K562 (cell line): Measurements from ENCODE around the gene ABHD10. TPM values are rescaled to one million over a fixed set of nuclear protein-coding genes. Genes with fewer than 3 reads are reported as not detected.

ENCODE experiments used
- ATAC-seq: fragments of 200-7000 bp; cut with Tn5 transposase; 3 replicates; pipeline ENCODE4 v1.9.1; 2020; ENCODE audit warnings: moderate library complexity
- BruUV-seq: library from RNA; stranded (reverse); fragments of 400-500 nt; replicated peaks from 2 replicates; lab custom pipeline; 2021; lab: Mats Ljungman, UMichigan
- CTCF ChIA-PET: fragments of 300-600 bp; formaldehyde crosslinking; extraction: SDS; loops from one replicate; lab custom pipeline; 2021; ENCODE audit warnings: low intra/inter-chr PET ratio; lab: Yijun Ruan, JAX
- POLR2A ChIA-PET: fragments of 300-600, 350-650 bp; sonication (Branson Sonifier 250); formaldehyde crosslinking; extraction: SDS; loops from one replicate; lab custom pipeline; 2021; ENCODE audit warnings: antibody characterized with exemption, inconsistent platforms; lab: Yijun Ruan, JAX
- DNase-seq, 4 experiments: peaks; one replicate each; pipeline versions ENCODE4 v3.0.0 to v3.0.0-alpha.2; 2011 to 2018; ENCODE audit warnings: low spot score in 3 of 4, mixed read lengths in 3 of 4; ENCODE audit errors: extremely low read depth in 1 of 4
- FAIRE-seq: peaks from 2 replicates; lab custom pipeline; 2011; peaks lifted over from hg19 to GRCh38; lab: Jason Lieb, UNC
- H2AFZ ChIP-seq: 2 replicates; pipeline ENCODE4 v1.6.0; 2011; ENCODE audit warnings: low read depth, low read length, control low read depth, inconsistent platforms
- H3K27ac ChIP-seq: fragments of 200-600 bp; 3 replicates; pipeline ENCODE4 v1.8.0; 2011; ENCODE audit warnings: low read depth, mild to moderate bottlenecking, control low read depth, inconsistent platforms, low read length, moderate library complexity, mixed read lengths; ENCODE audit errors: extremely low read depth
- H3K27me3 ChIP-seq, 2 experiments: fragments of 300-600 bp in 1 of 2; 2 replicates in 1 of 2; 3 replicates in 1 of 2; pipeline versions ENCODE4 v1.6.0 to v1.8.0; 2011; ENCODE audit warnings: inconsistent platforms in 2 of 2, low read length in 2 of 2, mild to moderate bottlenecking in 1 of 2, mixed read lengths in 1 of 2, moderate library complexity in 1 of 2; ENCODE audit not compliant: control insufficient read depth in 2 of 2, insufficient read depth in 2 of 2
- H3K36me3 ChIP-seq: fragments of 300-600 bp; 3 replicates; pipeline ENCODE4 v1.8.0; 2011; ENCODE audit warnings: mild to moderate bottlenecking, low read length, inconsistent platforms; ENCODE audit not compliant: control insufficient read depth, insufficient read depth
- H3K4me1 ChIP-seq, 2 experiments: fragments of 200-600 bp in 1 of 2; replicated peaks in 1 of 2; 2 replicates in 1 of 2; 3 replicates in 1 of 2; pipeline versions ENCODE4 v1.5.1 to v1.8.0; 2011; ENCODE audit warnings: inconsistent platforms in 2 of 2, low read length in 2 of 2, mild to moderate bottlenecking in 1 of 2, mixed read lengths in 1 of 2, moderate library complexity in 1 of 2; ENCODE audit not compliant: control insufficient read depth in 2 of 2, insufficient read depth in 2 of 2
- H3K4me2 ChIP-seq: 2 replicates; pipeline ENCODE4 v1.6.1; 2011; ENCODE audit warnings: low read length, control low read depth, inconsistent platforms, mixed read lengths; ENCODE audit not compliant: insufficient read depth
- H3K4me3 ChIP-seq: fragments of 200-600 bp; sonication (generic), shearing (Covaris generic); 2 replicates; pipeline ENCODE4 v1.5.1; 2016; ENCODE audit warnings: control low read depth, inconsistent platforms
- H3K79me2 ChIP-seq: fragments of 200-600 bp; 3 replicates; pipeline ENCODE4 v1.8.0; 2011; ENCODE audit warnings: low read length, inconsistent platforms; ENCODE audit not compliant: control insufficient read depth, insufficient read depth
- H3K9ac ChIP-seq, 2 experiments: 2 replicates each; pipeline versions ENCODE4 v1.6.0 to v1.6.1; 2011; ENCODE audit warnings: low read depth in 2 of 2, low read length in 2 of 2, control low read depth in 1 of 2, inconsistent platforms in 1 of 2, mild to moderate bottlenecking in 1 of 2, mixed read lengths in 1 of 2; ENCODE audit not compliant: insufficient read depth in 1 of 2
- H3K9me1 ChIP-seq: one replicate; pipeline ENCODE4 v1.6.0; 2011; ENCODE audit warnings: inconsistent platforms, mild to moderate bottlenecking, low read length, moderate library complexity; ENCODE audit not compliant: control insufficient read depth, insufficient read depth
- H3K9me3 ChIP-seq: replicated peaks from 2 replicates; pipeline ENCODE4 v1.5.1; 2011; ENCODE audit warnings: low read depth, low read length, inconsistent platforms; ENCODE audit not compliant: control insufficient read depth, insufficient read depth
- H4K20me1 ChIP-seq: replicated peaks from 2 replicates; pipeline ENCODE4 v1.6.1; 2011; ENCODE audit warnings: low read length, inconsistent platforms, mixed read lengths; ENCODE audit not compliant: control insufficient read depth, insufficient read depth
- ZNF436 ChIP-seq: fragments of 250-450, 450-650 bp; sonication (Bioruptor Pico); formaldehyde crosslinking; IDR thresholded peaks from 2 replicates; pipeline ENCODE4 v1.7.0; 2020; ENCODE audit warnings: mild to moderate bottlenecking
- WGBS: fragments of 100-300 bp; shearing (Covaris generic); methylation state at CpG from one replicate; pipeline ENCODE4 v1.1.6; 2016; ENCODE audit warnings: low coverage, mixed read lengths; ENCODE audit not compliant: insufficient coverage; ENCODE audit errors: missing lambda C conversion rate; 5-methylcytosine and 5-hydroxymethylcytosine counted together
- in situ Hi-C: fragments of 300-500 bp; cut with MboI; formaldehyde crosslinking; loops from 4 replicates; pipeline ENCODE4 v1.15.0; 2018; ENCODE audit warnings: inconsistent platforms, mixed read lengths
- intact Hi-C: fragments of 100-400 bp; cut with micrococcal nuclease; formaldehyde crosslinking; loops from 2 replicates; pipeline ENCODE4 v1.14.2; 2022
- polyA plus RNA-seq, 8 experiments: library from polyadenylated mRNA; depleted of rRNA in 4 of 8; stranded (reverse) in 5 of 8; unstranded in 3 of 8; fragments of >200 nt; fragmentation: Nextera tagmentation in 2 of 8; fragmentation: Illumina TruSeq in 1 of 8; extraction: Ambion mirVana in 2 of 8; extraction: Trizol in 1 of 8; gene quantifications; 2 replicates each; pipeline versions ENCODE4 v1.2.1 to v1.2.3, GENCODE V29; 2011 to 2014; ENCODE audit warnings: inconsistent platforms in 1 of 8, missing spikeins in 1 of 8
- total RNA-seq, 7 experiments: library from RNA; depleted of rRNA in 6 of 7; stranded (reverse); fragments of >200 nt in 6 of 7; fragmentation: Illumina TruSeq in 2 of 7; extraction: Trizol in 2 of 7; gene quantifications; 2 replicates each; pipeline versions ENCODE4 v1.2.1 to v1.2.3, GENCODE V29; 2011 to 2021; ENCODE audit warnings: low replicate concordance in 1 of 7
- TF ChIP-seq, protein P1 (sequence below): fragments of 450-650 bp; IDR thresholded peaks from 2 replicates; pipeline ENCODE4 v1.6.1; 2017; ENCODE audit warnings: antibody characterized with exemption
- TF ChIP-seq, protein P2 (sequence below): fragments of 250-450 bp; sonication (Bioruptor Pico); IDR thresholded peaks from 2 replicates; pipeline ENCODE4 v1.8.0; 2021; ENCODE audit warnings: moderate library complexity, mild to moderate bottlenecking, inconsistent platforms

ABHD10 gene
- total and polyA plus RNA-seq, 9 of the 15 experiments (the other 6 are each of a cell fraction or from before 2014, with no cell fraction given) = 6.1 to 29.5 (median 11.5) TPM

DNA sequence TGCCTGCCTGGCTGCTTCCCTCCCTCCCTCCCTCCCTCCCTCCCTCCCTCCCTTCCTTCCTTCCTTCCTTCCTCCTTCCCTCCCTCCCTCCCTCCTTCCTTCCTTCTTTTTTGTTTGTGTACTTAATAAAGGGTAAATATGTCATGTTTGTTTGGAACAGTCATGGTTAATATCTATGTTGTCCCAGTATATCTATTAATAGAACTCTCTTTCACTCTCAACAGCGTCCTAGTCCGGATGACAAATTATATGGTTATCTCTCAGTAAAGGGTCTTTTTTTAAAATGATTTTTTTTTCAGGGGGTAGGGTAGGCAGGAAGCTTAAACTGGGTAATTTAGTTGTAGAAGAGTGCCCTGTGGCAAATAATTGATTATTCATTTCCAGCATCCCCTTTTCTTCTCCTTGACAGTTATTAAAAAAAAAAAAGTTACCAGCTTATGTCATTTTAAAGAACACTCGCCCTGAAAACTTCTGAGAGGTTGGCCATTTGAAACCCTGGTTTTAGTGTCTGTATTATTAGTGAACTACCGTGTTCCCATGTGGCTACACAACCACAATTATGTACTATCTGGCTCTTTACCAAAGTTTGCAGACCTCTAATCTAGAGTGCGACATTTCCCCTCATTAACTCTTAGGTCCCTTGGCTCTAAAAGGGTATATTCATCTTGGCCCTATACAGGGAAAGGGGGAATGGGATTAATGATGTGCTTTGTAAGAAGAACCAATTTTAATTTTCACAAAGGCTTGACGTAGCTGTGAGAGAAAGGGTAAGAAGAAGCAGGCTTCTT lies 33.6 kb downstream of the ABHD10 start:
- CTCF ChIA-PET = no interaction called here
- intact Hi-C loops (loop anchor here (10.0 kb wide), 1 partner anchor 118 kb away; no protein-coding TSS in a partner anchor), in situ Hi-C loops (no loop called here)
- H3K9me1 ChIP-seq = no peaks in the 10 kb centered on the region
- POLR2A ChIA-PET = no interaction called here
- H3K4me3 ChIP-seq = no peak overlapping the region
- no peaks in the 10 kb centered on the region for H3K79me2 ChIP-seq
- DNase-seq (no peak), ATAC-seq (no peak), FAIRE-seq (no peak)
- BruUV-seq = no TSS peak
- H2AFZ ChIP-seq = no peak overlapping the region
- H3K9me3 ChIP-seq = no peaks in the 10 kb centered on the region
- H3K27me3 ChIP-seq = no peaks in the 10 kb centered on the region; a peak in 1 of 5 replicates
- no peak overlapping the region for H3K27ac ChIP-seq
- no peak overlapping the region for H3K9ac ChIP-seq
- no peaks in the 10 kb centered on the region for H3K4me1 ChIP-seq
- H3K4me2 ChIP-seq = no peak overlapping the region
- H3K36me3 ChIP-seq = no peaks in the 10 kb centered on the region
- no peaks in the 10 kb centered on the region for H4K20me1 ChIP-seq
- WGBS = 20% methylated on average over 6 of the region's 6 CpGs
- TF ChIP-seq, protein P1, sequence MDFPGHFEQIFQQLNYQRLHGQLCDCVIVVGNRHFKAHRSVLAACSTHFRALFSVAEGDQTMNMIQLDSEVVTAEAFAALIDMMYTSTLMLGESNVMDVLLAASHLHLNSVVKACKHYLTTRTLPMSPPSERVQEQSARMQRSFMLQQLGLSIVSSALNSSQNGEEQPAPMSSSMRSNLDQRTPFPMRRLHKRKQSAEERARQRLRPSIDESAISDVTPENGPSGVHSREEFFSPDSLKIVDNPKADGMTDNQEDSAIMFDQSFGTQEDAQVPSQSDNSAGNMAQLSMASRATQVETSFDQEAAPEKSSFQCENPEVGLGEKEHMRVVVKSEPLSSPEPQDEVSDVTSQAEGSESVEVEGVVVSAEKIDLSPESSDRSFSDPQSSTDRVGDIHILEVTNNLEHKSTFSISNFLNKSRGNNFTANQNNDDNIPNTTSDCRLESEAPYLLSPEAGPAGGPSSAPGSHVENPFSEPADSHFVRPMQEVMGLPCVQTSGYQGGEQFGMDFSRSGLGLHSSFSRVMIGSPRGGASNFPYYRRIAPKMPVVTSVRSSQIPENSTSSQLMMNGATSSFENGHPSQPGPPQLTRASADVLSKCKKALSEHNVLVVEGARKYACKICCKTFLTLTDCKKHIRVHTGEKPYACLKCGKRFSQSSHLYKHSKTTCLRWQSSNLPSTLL = no peak
- TF ChIP-seq, protein P2, sequence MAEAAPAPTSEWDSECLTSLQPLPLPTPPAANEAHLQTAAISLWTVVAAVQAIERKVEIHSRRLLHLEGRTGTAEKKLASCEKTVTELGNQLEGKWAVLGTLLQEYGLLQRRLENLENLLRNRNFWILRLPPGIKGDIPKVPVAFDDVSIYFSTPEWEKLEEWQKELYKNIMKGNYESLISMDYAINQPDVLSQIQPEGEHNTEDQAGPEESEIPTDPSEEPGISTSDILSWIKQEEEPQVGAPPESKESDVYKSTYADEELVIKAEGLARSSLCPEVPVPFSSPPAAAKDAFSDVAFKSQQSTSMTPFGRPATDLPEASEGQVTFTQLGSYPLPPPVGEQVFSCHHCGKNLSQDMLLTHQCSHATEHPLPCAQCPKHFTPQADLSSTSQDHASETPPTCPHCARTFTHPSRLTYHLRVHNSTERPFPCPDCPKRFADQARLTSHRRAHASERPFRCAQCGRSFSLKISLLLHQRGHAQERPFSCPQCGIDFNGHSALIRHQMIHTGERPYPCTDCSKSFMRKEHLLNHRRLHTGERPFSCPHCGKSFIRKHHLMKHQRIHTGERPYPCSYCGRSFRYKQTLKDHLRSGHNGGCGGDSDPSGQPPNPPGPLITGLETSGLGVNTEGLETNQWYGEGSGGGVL (CRISPR knock-in tag) = no peak
- no peak for TF ChIP-seq ZNF436 (CRISPR knock-in tag)
